ENCODE measurements around the gene DNASE1L1.

DNA sequence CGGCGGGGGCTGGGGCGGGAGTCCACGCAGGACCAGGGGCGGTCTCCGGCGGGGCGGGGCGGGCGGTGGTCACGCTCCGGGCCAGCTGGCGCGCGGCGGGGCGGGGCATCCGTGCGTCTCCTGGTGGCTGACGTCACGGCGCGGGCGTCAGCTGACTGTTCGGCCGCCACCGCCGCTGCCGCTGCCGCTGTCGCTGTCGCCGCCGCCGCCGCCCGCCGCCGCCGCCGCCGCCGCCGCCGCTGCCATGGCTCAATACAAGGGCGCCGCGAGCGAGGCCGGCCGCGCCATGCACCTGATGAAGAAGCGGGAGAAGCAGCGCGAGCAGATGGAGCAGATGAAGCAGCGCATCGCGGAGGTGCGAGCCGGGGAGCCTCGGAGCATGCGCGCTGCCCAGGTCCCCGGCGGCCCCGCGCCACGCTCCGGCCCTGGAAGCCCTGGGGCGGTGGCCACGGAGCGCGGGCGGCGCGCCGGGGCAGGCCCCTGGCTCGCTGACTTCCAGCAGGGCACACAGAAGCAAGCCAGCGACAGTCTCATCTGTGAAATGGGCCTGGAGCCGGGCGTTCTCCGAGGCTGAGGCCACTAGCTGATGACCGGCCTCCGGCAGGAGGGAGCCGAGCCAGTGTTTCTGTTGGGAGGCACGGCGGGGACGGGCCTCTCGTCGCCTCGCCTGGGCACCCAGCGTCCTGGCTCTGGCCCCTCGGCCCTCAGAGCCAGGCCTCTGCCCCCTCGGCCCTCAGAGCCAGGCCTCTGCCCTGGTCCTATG lies 35.1 kb upstream of the DNASE1L1 start, which contains the start of gene FAM50A:
- TF ChIP-seq, protein P1, sequence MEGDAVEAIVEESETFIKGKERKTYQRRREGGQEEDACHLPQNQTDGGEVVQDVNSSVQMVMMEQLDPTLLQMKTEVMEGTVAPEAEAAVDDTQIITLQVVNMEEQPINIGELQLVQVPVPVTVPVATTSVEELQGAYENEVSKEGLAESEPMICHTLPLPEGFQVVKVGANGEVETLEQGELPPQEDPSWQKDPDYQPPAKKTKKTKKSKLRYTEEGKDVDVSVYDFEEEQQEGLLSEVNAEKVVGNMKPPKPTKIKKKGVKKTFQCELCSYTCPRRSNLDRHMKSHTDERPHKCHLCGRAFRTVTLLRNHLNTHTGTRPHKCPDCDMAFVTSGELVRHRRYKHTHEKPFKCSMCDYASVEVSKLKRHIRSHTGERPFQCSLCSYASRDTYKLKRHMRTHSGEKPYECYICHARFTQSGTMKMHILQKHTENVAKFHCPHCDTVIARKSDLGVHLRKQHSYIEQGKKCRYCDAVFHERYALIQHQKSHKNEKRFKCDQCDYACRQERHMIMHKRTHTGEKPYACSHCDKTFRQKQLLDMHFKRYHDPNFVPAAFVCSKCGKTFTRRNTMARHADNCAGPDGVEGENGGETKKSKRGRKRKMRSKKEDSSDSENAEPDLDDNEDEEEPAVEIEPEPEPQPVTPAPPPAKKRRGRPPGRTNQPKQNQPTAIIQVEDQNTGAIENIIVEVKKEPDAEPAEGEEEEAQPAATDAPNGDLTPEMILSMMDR (IDR thresholded peaks at IDR 0.05) = peak in 2 of 6 experiments; percentile 10 to 23
- peak; percentile 52 to 61 for TF ChIP-seq POLR2A (IDR thresholded peaks at IDR 0.05)
